Endometrium (tissue), 2 donors: ENCODE results near the gene LMF1.

Experiments
- FAIRE-seq: peaks from 2 replicates; lab custom pipeline; 2012; peaks lifted over from hg19 to GRCh38; lab: Jason Lieb, UNC
- donor health status: control.
- donor health status: control.

LMF1 gene

DNA sequence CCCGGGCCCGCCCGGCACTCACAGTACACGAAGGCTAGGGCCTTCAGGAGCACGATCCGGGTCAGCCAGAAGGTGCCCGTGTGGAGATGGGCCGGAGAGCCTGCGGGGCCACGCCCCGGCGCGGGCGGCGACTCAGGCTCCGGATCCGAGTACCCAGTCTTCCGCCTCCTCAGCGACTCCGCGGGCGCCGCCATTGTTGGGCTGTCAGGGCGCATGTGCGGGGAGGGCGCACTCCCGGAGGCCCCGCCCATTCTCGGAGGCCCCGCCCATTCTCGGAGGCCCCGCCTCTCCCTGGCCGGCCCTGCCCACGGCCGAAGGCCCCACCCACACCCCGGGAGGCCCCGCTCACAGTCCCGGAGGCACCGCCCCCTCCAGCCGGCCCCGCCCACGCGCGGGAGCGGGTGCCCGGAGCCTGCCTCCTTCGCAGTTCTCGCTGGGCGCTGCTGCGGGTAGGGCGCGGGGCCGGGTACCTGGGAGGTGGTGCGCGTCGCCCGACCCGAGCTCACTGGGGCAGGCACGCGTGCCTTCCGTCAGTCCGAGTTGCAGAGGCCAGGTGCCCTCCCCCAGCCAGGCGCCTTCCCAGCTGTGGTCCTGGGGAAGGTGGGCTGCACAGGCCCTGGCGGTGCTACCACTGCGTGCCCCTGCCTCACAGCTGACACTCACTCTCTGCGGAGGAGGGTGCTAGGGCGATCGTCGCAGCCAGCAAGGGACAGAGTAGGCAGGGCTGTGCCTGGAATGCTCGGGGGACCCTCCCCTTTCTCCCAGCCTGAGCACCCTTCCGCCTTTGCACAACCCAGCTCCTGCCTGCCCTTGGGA, at the start of gene LMF1:
LMF1 (minus strand) TSS at position 219 of the 816 bp plus-strand sequence; CDS start at position 215, 4 bp downstream.
- FAIRE-seq = no peak

DNA sequence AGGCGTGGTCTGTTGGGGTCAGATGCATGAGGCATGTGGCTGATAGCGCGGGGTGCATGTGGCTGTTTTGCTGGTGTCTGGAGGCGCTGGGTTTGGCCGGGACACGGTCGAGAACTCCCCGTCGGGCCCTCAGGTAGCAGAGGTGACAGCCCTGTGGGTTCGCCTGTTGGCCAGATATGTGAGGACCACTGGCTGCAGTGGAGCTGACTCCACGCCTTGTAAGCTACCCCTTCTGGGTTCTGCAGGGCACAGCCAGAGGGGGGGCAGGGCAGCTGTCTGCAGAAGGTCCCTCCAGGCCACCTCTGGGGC, 49.3 kb upstream of the LMF1 start:
- no peak for FAIRE-seq

DNA sequence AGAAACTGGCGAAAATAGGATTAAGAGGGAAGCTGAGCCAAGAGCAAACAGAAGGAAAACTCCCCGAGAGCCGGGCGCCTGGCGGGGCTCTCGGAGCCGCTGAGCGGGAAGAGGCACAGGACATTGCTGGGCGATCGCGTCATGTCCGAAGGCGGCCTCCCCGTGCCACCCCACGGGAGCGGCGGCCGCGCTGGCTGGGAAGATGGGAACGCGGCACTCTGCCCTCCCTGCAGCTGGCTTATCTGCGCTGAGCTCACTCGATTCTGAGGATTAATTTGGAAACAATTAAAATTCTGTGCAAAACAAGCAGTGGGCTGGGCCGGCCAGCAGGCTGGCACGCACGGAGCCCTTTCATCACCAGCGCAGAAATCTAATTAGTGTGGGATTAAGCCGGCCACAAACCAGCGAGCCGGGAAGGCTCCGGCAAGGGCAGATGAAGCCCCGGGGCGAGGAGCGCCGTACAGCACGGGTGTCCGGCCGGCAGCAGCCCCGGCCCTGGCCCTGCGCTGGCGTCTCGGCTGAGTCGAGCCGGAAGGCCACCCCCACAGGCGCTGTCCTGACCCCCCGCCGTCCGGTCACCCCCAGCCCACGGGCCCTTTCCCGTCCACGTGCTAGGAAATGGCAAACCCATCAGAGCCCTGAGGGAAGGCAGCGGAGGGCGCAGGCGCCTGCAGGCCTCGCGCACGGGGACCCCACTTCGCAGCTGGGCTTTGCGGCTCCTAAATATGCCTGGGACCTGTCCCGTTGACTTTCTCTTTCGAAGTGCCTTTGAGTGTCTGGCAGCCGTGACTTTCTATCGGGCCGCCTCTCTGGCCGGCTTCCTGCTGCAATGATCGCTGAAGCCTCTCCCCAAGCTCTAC, 48.7 kb upstream of the LMF1 start:
- no peak for FAIRE-seq

DNA sequence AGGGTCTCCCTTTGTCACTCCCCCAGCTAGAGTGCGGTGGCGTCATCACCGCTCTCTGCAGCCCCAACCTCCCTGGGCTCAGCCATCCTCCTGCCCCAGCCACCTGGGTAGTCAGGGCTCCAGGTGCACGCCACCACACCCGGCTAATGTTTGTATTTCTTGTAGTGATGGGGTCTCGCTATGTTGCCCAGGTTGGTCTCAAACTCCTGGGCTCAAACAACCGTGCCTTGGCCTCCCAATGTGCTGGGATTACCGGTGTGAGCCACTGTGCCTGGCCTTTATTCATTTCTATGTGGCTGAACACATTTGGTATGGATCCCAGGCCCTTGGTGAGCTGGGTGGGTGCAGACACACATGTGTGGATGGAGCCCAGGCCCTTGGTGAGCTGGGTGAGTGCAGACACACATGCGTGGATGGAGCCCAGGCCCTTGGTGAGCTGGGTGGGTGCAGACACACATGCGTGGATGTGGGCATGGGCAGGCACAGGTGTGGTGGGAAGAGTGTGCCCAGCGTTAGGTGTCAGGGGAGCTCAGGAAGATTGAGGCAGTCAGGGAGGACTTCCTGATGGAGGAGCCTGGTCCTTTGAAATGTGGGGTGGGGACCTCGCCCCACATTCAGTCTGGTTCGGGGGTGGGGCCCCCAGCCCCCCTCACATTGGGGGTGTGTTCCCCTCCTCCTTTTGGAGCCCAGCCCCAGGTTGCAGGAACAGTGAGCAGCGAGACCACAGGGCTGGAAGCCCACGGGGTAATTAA, 47.8 kb upstream of the LMF1 start:
- FAIRE-seq = no peak

DNA sequence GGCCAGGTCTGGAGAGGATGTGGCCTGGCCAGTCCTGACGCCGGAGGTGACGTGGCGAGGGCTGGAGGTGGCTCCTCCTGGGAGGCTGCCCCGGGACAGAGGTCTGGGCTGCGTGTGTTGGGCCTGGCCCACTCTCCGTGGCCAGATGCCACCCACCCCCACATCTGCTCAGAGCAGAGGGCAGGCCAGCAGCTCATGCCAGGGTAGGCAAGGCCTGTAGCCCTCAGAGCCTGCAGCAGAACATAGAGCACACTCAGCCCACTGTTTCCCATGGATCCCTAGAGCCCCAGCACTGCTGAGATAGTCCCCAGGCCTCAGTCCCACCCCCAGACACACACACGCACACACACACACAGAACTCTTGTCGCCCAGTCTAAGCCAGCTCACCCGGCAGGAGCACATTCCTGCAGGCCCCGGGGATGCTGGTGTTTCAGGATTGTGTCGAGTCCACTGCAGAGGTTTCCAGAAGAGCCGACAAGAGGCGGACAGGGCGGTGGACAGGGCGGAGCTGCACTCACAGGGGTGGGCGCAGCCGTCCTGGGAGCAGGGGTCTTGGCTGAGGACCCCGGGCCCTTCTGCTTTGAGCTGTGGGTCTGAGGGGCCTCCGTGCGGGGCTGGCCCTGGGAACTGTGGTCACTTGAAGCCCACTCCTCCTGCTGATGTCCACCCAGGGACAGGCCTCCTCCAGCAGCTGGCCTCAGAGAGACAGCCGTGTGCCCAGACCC, 44.1 kb upstream of the LMF1 start:
- no peak for FAIRE-seq

DNA sequence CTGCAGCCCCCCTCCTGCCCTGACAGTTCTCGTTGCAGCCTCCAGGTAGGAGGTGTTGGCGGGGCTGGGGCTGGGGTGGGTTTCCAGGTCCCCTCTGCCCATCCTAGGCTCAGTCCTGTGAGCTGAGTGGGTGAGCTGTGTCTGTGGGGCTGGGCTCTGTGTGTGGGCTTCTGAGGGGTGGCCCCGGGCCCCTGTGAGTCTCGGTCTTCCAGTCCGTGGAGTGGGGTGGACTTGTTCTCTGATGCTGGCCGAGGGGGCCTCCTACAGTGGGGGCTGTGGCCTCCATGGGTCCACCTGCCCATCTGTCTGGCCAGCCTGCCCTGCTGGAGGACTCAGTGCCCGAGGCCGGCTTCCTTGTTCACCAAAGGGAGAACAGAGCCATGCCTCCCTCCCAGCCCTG, 43.4 kb upstream of the LMF1 start:
- FAIRE-seq = no peak

DNA sequence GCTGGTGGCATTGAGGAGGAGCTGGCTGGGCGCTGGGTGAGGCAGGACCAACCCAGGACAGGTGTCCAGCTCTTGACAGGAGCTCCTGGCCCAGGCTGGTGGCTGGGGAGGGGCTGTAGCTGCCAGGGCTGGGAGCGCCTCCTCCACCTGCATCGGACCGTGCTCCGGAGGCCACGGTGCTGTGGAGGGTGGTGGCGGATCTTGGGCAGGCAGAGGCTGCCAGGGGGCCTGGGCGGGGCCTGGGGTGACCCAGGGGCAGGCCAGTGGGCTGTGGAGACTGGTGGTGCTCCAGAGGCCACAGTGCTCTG, 42.8 kb upstream of the LMF1 start:
- no peak for FAIRE-seq

DNA sequence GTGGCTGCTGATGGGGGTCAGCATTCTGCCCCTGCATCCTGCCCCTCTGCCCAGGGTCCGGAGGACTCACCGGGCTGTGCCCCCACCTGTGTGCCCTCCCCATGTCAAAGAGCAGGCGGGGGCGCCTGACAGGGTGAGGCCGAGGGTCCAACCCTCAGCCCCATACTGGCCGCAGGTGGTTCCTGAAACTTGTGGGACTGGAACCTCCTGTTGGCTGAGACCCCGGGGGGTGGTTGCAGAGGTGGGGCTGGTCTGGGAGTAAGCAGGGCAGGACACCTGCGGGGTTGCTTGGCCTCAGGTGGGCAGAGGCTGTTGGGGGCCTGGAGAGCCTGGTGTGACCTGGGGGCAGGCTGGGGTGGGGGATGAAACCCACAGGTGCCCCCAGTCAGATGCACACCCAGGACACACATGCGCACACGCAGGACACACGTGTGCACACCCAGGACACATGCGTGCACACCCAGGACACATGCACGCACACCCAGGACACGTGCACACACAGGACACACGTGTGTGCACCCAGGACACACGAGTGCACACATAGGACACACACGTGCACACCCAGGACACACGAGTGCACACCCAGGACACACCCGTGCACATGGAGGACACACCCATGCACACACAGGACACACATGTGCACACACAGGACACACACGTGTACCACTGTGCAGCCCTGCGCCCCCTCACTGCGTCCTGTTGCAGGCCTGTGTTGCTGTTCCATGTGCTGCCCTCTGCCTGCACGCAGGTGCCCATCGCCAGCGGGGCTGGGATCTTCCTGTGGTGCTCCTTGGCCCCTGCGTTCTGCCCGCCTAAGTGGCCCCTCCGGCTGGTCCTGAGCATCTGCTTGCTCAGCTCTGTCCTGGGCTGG, 42.2 kb upstream of the LMF1 start:
- no peak for FAIRE-seq

DNA sequence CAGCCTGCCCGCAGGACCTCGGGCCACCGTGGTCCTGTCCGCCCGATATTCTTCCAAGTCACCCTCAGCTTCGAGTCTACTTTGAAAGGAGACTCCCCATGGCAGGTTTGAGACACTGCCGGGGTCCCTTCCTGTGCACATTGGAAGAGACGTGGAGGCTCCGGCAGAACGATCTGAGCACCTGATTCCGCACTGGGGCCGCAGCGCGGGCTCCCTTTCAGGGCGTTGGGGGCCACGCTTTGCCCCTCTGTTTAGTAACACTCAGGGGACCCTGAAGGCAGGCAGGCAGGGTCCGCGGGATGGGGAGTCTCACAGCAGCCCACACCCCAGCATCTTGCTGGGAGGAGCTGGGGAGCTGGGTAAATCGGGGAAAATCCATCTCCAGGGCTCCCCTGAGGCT, 41.4 kb upstream of the LMF1 start:
- FAIRE-seq = no peak

DNA sequence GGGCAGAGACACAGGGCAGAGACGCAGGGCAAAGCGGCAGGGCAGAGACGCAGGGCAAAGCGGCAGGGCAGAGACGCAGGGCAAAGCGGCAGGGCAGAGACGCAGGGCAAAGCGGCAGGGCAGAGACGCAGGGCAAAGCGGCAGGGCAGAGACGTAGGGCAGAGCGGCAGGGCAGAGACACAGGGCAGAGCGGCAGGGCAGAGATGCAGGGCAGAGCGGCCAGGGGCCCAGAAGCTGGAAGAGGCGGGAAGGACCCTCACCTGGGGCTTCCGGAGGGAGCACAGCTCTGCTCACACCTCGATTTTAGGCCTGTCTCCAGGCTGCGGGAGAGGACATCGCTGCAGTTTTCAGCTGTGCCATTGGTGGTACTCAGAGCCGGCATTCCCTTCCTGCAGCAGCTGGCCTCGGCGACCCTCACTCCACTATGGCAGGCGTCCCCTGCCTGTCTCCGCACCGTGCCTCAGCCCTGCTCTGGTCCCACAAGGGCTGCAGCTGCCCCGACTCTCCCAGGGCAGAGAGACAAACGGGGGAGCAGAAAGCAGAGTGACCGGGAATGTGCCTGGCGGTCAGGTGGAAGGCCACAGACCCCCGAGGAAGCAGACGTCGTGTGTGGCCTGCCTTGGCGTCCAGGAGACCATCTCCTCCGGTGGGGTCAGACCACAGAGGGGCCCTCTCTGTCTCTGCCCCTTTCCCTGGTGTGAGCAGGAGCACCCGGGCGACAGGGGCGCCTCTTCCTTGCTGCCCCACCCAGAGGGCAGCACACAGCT, 40.7 kb upstream of the LMF1 start:
- no peak for FAIRE-seq

DNA sequence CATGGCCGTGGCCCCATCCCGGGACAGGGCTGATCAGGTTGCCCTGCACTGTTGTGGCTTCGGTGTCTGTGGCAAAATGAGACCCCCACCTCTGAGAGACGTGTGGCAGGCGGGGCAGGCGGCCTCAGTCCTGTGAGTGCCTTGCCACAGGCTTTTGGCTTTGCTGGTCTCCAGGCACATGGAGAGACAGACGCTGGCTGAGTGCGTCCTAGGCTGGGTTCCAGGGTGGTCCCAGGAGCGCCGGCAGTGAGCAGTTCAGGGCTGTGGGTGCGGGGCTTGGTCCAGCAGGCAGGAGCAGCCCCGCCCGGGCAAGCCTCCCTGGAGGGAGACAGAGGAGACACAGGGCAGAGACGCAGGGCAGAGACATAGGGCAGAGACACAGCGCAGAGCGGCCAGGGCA, 40.0 kb upstream of the LMF1 start:
- no peak for FAIRE-seq

DNA sequence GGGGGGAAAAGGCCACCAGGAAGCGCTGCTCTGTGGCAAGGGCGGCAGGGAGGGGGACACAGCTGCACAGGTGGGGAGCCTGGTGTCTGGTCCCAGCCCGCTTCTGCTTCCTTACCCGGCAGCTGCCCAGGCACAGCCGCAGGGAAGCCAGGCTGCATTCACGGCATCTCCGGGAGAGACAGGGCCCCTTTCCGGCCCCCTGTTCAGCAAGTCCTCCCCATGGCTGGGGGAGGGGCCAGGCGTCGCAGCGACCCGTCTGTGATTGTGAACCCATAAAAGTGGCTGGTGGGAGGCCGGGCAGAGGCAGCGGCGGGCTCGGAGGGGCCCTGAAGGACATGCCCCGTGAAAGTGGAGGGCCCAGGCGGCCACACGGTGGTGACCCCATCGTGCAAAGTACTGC, 39.5 kb upstream of the LMF1 start:
- FAIRE-seq = no peak

DNA sequence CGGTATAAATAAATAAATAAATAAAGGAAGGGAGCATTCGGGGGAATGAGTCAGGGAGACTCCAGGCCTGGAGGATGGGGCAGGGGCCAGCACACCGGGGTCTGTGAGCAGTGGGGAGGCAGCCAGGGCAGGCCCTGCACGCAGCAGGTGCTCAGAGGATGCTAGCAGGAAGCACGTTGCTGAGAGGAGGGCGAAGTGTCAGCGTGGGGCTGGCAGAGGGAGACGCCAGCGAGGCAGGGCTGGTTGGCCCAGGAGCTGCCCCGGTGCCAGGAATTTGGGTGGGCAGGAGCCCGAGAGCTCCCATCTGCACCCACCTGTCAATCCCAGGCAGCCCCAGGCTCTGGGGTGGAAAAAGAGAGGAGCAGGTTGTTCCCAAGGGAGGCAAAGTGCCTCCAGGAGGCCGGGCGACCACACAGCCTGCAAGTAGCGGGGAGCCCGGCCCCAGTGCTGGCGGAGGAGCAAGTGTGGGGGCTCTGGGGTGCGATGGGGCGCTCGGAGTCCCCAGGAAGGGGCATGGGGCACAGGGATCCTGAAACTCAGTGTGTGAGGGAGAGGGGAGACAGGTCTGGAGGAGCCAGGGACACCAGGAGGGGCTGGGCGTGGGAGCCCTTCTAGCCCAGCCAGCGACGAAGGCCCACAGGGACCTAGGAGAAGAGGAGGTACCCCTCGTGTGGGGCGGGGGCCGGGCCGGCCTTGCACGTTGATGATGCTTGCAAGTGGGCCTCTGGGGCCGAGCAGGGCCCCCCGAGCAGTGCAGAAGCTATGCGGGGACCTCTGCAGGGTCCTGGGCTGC, 38.8 kb upstream of the LMF1 start:
- no peak for FAIRE-seq

DNA sequence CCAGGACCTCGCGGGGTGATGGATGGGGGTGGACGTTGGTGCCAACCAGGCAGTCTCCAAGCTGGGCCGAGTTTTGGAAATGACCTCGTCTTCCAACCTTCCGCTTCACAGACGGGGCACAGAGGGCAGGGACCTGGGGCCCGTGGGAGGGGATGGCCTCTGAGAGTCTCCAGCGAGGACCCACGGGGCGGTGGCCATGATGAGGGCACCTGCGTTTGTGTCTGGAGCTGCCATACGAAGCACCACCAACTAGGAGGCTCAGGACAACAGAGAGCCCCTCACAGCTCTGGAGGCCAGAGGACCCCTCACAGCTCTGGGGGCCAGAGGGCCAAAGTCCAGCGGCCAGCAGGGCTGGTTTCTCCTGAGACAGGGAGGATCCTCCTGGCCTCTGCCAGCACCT, 37.3 kb upstream of the LMF1 start:
- no peak for FAIRE-seq

DNA sequence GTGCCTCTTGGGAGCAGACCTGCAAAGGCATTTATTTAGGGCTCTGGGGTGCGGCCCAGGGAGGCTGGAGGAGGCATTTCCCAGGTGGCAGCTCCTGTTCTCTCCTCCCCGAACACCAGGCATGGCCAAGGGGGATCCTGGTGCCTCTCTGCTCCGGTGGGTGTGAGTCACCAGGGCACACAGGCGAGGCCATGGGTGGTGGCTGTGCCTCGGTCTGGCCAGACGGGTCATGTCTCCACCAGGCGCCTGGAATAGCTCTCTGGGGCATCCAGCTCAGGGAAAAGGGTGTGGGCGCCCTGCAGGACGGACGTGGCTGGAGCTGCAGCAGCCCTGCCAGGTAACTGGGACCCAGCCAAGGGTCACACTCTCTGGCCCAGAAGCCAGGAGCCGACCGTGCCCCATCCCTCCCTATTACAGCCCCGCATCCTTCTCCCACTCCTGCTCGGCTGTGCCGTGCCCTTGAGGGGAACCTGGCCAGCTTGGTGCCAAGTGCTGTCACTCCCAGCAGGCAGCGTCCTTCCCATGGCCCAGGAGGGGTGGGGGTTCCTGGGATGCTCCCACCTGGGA, 36.6 kb upstream of the LMF1 start:
- FAIRE-seq = no peak

DNA sequence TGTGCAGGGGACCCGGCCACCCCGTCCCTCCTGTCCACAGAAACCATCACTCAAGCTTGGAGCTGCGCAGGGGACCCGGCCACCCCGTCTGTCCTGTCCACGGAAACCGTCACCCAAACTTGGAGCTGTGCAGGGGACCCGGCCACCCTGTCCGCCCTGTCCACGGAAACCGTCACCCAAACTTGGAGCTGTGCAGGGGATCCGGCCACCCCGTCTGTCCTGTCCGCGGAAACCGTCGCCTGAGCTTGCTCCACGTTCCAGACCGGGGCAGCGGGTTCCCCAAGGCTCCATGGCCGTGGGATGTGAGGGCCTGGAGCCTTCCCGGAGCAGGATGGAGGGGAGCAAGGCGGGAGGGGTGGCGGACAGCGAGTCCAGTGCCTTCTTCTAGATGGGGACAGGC, 36.0 kb upstream of the LMF1 start:
- FAIRE-seq = no peak

DNA sequence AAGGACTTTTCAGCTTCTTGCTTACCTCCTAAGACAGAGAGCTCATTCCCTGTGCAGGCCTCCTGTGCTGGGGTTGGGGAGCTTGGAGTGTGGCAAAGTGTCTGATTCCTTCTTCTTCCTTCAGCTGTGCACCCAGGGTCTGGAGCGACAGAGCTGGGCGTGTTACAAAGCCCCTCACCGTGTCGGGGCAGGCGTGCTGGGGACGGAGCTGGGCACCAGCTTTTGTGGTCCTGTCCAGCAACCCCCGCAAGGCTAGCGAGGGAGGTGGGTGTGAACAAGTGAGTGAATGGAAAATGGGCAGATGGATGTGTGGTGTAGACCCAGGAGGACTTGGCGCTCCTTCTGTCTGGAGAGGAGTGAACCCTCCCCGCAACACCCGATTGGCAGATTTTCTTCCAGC, 34.5 kb upstream of the LMF1 start:
- no peak for FAIRE-seq

DNA sequence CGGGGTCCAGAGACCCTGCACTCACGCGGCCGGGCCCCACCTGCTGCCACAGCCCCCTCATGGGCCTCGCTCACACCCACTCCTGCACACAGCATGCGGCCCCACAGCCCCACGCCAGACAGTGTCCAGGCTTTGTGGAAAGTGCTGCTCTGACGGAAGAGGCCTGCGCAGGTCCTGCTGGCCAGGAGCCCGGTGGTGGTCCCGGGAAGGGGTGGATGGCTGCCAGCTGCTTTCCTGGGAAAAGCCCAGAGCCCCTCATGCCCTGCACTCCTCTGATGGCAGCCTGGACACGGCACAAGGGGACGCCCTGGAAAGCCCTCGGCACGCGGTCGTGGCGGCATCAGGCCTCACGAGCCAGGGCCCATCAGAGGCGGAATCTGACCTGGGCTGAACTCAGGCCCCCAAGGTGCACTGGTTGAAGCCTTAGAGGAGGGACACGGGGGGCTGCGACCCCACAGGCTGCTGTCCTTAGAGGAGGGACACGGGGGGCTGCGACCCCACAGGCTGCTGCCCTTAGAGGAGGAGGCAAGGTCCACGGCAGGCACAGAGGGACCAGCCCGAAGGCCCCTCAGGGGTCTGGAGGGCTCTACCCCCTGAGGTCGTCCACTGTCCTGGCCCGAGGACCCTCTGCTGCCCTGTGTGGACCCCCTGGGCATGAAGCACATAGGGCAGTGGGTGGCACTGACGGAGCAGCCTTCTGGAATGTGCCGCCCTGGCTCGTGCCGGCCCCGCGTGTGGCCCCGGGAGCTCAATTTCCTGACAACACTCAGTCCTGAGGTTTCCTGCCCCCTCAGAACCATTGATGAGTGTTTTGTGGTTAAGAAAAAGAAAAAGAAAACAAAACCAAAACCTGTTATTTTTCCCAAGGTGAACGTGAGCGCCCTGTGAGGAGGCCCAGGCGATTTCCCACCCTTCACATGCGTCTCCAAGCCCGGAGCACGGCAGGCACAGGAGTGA, 32.9 kb upstream of the LMF1 start:
- no peak for FAIRE-seq
